HUES64 (cell line): ENCODE data around the gene MAGEA2B.
"Not testable (repeated sequence)": the region's sequence is repeated elsewhere in the genome, so short reads cannot be mapped to it uniquely, and the experiment has no call there.

Source experiments
- H3K27ac ChIP-seq: 2 replicates; pipeline ENCODE4 v1.7.0; 2013; ENCODE audit warnings: low read depth, low read length, inconsistent platforms
- H3K27me3 ChIP-seq: 2 replicates; pipeline ENCODE4 v1.6.1; 2013; ENCODE audit warnings: mild to moderate bottlenecking, low read length; ENCODE audit not compliant: insufficient read depth
- H3K36me3 ChIP-seq: 2 replicates; pipeline ENCODE4 v1.6.1; 2013; ENCODE audit warnings: mild to moderate bottlenecking, low read length; ENCODE audit not compliant: insufficient read depth
- H3K4me1 ChIP-seq: 2 replicates; pipeline ENCODE4 v1.6.1; 2013; ENCODE audit warnings: mild to moderate bottlenecking, low read length, moderate library complexity; ENCODE audit not compliant: insufficient read depth
- H3K4me3 ChIP-seq: 2 replicates; pipeline ENCODE4 v1.5.1; 2013; ENCODE audit warnings: mild to moderate bottlenecking, low read length, moderate library complexity
- H3K9ac ChIP-seq: 2 replicates; pipeline ENCODE4 v1.6.1; 2013; ENCODE audit warnings: mild to moderate bottlenecking, low read depth, low read length
- H3K9me3 ChIP-seq: 2 replicates; pipeline ENCODE4 v1.6.1; 2013; ENCODE audit warnings: low read depth, low read length; ENCODE audit not compliant: insufficient read depth
- WGBS: fragments of 150-250, 120-280 bp; methylation state at CpG from one replicate; pipeline ENCODE4 v1.1.7; 2013; ENCODE audit warnings: missing lambda C conversion rate; 5-methylcytosine and 5-hydroxymethylcytosine counted together

MAGEA2B gene

GRCh38 chrX:152733261-152733975, 19.0 kb downstream of the MAGEA2B start, which contains the start of the genes CSAG1 and MAGEA12:
Gene CSAG1 (minus strand): TSS chrX:152733721. CDS start chrX:152732460, 1,261 bp downstream.
Gene MAGEA12 (plus strand): TSS chrX:152733757. CDS start chrX:152736162, 2,405 bp downstream.
- Histone ChIP-seq H3K9ac (no peak within 1 kb of the TSS), H3K27ac (no peak within 1 kb of the TSS), H3K9me3 (no peaks in the 10 kb centered on the region), H3K4me3 (no peak within 1 kb of the TSS), H3K36me3 (no peaks in the 10 kb centered on the region), H3K4me1 (no peaks in the 10 kb centered on the region), H3K27me3 (no peaks in the 10 kb centered on the region)
- 94% methylated on average over 13 of the region's 21 CpGs for WGBS

- WGBS: 97% methylated on average over 22 of the region's 22 CpGs
- H3K9me3 ChIP-seq, H3K9ac ChIP-seq, H3K36me3 ChIP-seq, H3K4me3 ChIP-seq, H3K27me3 ChIP-seq, H3K4me1 ChIP-seq, H3K27ac ChIP-seq: not testable (repeated sequence)
Measured at GRCh38 chrX:152734143-152734858, 19.9 kb downstream of the MAGEA2B start.

GRCh38 chrX:152735101-152735500, 20.7 kb downstream of the MAGEA2B start:
- WGBS: 86% methylated on average over 2 of the region's 2 CpGs
- Histone ChIP-seq H3K27ac (no peak overlapping the region), H3K9me3 (no peaks in the 10 kb centered on the region), H3K36me3 (no peaks in the 10 kb centered on the region), H3K4me3 (no peak overlapping the region), H3K4me1 (no peaks in the 10 kb centered on the region), H3K9ac (no peak overlapping the region), H3K27me3 (no peaks in the 10 kb centered on the region)

GRCh38 chrX:152735860-152736511, 21.6 kb downstream of the MAGEA2B start:
- H3K4me1 ChIP-seq: no peaks in the 10 kb centered on the region
- WGBS: 88% methylated on average over 12 of the region's 12 CpGs
- no peak overlapping the region for H3K4me3 ChIP-seq
- no peak overlapping the region for H3K27ac ChIP-seq
- no peaks in the 10 kb centered on the region for H3K36me3 ChIP-seq
- no peaks in the 10 kb centered on the region for H3K9me3 ChIP-seq
- H3K9ac ChIP-seq: no peak overlapping the region
- no peaks in the 10 kb centered on the region for H3K27me3 ChIP-seq

GRCh38 chrX:152736528-152736927, 22.1 kb downstream of the MAGEA2B start:
- H3K27ac ChIP-seq, H3K4me1 ChIP-seq, H3K9ac ChIP-seq, H3K36me3 ChIP-seq, H3K9me3 ChIP-seq, H3K27me3 ChIP-seq, H3K4me3 ChIP-seq: not testable (repeated sequence)
- 95% methylated on average over 12 of the region's 12 CpGs for WGBS

- H3K27ac ChIP-seq: no peak overlapping the region
- whole genome bisulfite sequencing: 80% methylated on average over 1 of the region's 5 CpGs
- H3K9ac ChIP-seq: no peak overlapping the region
- no peaks in the 10 kb centered on the region for H3K9me3 ChIP-seq
- no peaks in the 10 kb centered on the region for H3K36me3 ChIP-seq
- no peaks in the 10 kb centered on the region for H3K27me3 ChIP-seq
- H3K4me1 ChIP-seq: no peaks in the 10 kb centered on the region
- no peak overlapping the region for H3K4me3 ChIP-seq
Measured at GRCh38 chrX:152738560-152738959, 24.1 kb downstream of the MAGEA2B start.

GRCh38 chrX:152753686-152754650, 39.5 kb downstream of the MAGEA2B start, which contains the start of gene MAGEA2:
Gene MAGEA2 (minus strand): TSS chrX:152753842. CDS start chrX:152751363, 2,479 bp downstream.
- not testable (repeated sequence) for H3K27me3 ChIP-seq, H3K4me1 ChIP-seq, H3K9me3 ChIP-seq, H3K4me3 ChIP-seq, H3K9ac ChIP-seq, H3K27ac ChIP-seq, H3K36me3 ChIP-seq
- WGBS: no CpG with 5 or more reads among the region's 35 CpGs

GRCh38 chrX:152754871-152755270, 40.4 kb downstream of the MAGEA2B start:
- WGBS: no CpG with 5 or more reads among the region's 5 CpGs
- not testable (repeated sequence) for H3K4me3 ChIP-seq, H3K36me3 ChIP-seq, H3K9me3 ChIP-seq, H3K27ac ChIP-seq, H3K9ac ChIP-seq, H3K27me3 ChIP-seq, H3K4me1 ChIP-seq

- H3K27me3 ChIP-seq, H3K27ac ChIP-seq, H3K9ac ChIP-seq, H3K4me1 ChIP-seq, H3K36me3 ChIP-seq, H3K9me3 ChIP-seq, H3K4me3 ChIP-seq: not testable (repeated sequence)
- no CpG with 5 or more reads among the region's 2 CpGs for WGBS
Measured at GRCh38 chrX:152758918-152759317, 44.5 kb downstream of the MAGEA2B start, which contains the start of gene CSAG3. Gene CSAG3 (plus strand): TSS chrX:152759218.

- no CpG with 5 or more reads among the region's 7 CpGs for WGBS
- H3K9me3 ChIP-seq, H3K27me3 ChIP-seq, H3K4me3 ChIP-seq, H3K36me3 ChIP-seq, H3K9ac ChIP-seq, H3K4me1 ChIP-seq, H3K27ac ChIP-seq: not testable (repeated sequence)
Measured at GRCh38 chrX:152759544-152759943, 45.1 kb downstream of the MAGEA2B start.
